SK-N-MC (cell line): ENCODE measurements around the gene CC2D2B.

Experiments
- EZH2 ChIP-seq: fragments of 200-600 bp; sonication (generic); IDR thresholded peaks from one replicate; pipeline ENCODE4 v1.6.1; 2017; ENCODE audit warnings: antibody characterized with exemption
- FOXP2 ChIP-seq: optimal IDR thresholded peaks from 2 replicates; pipeline ENCODE3; 2011; ENCODE audit warnings: mild to moderate bottlenecking, moderate library complexity; ENCODE audit not compliant: insufficient read depth; ENCODE audit errors: extremely low read length, control extremely low read depth
- POLR2AphosphoS5 ChIP-seq: IDR thresholded peaks from 2 replicates; pipeline ENCODE4 v1.6.1; 2012; ENCODE audit warnings: mild to moderate bottlenecking, low read depth, low read length, borderline replicate concordance

DNA sequence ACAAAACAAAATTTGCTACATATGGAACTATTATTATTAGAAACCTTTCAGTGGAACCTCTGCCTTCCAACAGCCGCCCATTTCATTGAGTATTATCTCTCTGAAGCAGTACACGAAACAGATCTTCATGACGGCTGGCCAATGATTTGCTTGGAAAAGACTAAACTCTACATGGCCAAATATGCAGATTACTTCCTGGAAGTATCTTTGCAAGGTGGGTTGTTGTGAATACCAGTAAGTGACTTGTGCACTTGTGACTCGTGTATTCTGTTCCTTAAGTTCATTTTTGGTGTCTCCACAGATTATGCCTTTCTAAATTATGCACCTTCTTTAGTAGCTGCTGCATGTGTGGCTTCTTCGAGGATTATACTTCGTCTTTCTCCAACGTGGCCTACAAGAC is 149.0 kb downstream of the CC2D2B start:
- TF ChIP-seq POLR2AphosphoS5: no peak
- TF ChIP-seq EZH2: no peak
- TF ChIP-seq FOXP2: no peak
